GM12801 (cell line): ENCODE results near the gene GNG4.

Source experiments
- TF ChIP-seq, protein P1 (sequence below): IDR thresholded peaks from one replicate; pipeline ENCODE4 v1.5.1; 2011; ENCODE audit warnings: control low read depth; ENCODE audit not compliant: insufficient read length; ENCODE audit errors: extremely low read depth

The GNG4 gene

DNA sequence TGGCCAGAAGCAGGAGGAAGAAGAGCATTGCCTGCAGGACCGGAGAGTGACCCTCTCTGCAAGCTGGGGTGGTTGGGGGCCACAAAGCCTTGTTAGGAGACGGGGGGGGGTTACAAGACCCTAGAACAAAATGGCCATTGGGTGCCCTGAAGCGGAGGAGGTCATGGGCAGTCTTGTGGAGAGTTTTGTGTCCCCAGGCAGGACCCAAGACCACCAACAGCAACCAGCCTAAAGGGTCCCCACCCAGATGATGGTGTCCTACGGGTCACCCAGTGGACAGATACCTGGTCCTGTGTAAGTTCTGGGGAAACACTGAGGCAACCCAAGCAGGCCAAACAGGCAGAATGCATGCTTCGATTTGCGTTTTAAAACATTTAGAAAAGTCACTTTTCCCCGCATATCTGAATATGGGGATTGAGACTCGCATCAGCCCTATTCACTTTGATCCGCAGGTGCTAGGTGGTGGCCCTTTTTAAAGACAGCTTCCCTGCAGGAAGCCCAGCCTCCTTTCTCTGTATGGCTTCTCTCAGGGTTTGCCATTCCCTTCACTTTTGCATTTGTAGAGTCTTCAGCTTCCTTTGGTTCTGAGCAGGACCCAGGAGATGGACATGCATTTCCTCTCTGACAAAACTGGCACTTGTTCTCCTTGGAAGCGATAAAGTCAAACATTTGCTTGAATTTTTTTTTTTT is 21.1 kb downstream of the GNG4 start:
- TF ChIP-seq, protein P1, sequence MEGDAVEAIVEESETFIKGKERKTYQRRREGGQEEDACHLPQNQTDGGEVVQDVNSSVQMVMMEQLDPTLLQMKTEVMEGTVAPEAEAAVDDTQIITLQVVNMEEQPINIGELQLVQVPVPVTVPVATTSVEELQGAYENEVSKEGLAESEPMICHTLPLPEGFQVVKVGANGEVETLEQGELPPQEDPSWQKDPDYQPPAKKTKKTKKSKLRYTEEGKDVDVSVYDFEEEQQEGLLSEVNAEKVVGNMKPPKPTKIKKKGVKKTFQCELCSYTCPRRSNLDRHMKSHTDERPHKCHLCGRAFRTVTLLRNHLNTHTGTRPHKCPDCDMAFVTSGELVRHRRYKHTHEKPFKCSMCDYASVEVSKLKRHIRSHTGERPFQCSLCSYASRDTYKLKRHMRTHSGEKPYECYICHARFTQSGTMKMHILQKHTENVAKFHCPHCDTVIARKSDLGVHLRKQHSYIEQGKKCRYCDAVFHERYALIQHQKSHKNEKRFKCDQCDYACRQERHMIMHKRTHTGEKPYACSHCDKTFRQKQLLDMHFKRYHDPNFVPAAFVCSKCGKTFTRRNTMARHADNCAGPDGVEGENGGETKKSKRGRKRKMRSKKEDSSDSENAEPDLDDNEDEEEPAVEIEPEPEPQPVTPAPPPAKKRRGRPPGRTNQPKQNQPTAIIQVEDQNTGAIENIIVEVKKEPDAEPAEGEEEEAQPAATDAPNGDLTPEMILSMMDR: no peak

- TF ChIP-seq, protein P1: no peak
Observed at GRCh38 chr1:235625831-235626230, 23.8 kb downstream of the GNG4 start.

DNA sequence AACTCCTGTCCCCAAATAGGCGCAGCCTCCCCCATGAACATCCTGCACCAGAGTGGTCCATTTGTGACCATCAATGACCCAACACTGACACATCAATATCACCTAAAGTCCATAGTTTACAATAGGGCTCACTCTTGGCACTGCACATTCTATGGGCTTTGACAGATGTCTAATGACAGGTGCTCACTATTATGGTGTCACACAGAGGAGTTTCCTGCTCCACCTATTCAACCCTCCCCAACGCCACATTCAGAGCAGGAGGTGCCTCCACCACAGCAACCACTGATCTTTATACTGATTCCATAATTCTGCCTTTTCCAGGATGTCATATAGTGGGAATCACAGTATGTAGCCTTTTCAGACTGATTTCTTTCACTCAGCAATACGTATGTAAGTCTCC is 24.2 kb downstream of the GNG4 start:
- TF ChIP-seq, protein P1: no peak

DNA sequence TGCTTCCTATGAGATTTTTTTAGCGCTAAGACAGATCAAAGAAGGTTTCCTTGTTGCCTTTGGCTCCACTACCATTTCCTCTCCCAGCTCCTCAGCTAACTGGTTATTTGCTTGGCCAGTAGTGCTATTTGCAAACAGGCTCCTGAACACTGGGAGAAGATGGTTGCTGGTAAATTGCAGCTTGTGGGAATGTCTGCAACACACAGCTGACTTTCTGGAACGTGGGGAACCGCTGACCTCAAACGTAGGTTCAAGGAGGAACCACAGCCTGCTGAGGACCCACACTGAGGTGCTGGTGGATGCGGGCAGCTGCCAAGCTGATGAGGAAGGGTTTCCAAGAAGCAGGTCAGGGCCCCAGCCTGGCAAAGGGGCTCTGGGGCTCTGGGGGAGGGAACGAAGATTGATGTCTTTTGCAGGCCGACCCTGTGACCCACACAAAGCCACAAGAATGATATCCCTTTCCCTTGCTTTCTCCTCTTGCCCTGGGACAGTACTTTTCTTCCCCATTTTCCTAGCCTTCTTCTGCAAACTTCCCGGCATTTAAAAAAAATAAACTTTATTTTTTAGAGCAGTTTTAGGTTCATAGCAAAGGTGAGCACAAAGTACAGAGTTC is 24.8 kb downstream of the GNG4 start:
- TF ChIP-seq, protein P1: no peak

DNA sequence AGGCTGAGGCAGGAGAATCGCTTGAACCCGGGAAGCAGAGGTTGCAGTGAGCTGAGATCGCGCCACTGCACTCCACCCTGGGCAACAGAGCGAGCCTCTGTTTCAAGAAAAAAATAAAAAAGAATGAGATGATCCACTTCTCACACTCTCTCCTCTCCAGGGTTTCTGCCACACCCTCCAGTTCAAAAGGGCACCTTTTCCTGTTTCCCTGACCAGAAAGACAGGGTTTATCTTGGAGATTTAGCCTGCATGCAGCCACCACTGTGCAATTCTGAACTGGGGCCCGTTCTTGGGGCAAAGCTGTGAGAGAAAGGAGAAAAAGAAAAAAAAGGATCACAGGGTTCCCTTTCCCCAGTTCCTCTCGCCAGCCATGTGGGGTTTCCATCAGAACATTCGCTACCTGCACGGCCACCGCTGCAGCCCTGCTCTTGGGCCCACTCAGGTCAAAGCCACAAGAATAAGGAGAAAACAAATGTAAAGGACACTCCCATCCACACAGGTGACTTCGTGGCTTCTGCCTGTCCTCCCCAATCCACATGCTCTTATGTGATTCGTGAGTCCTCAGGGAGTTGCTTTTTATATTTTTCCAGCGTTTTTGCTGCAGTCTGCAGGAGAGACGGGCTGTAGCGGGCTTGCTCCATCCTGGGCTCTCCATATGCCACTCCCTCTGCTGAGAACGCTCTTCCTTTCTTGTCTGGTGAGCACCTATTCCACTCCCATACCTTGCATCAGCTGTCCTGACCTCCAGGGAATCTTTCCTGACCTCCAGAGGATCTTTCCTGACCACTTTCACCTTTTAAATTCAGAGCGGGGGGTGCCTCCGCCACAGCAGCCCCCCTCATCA is 26.4 kb downstream of the GNG4 start:
- TF ChIP-seq, protein P1: no peak

GRCh38 chr1:235617808-235618207 is 31.8 kb downstream of the GNG4 start:
- TF ChIP-seq, protein P1: no peak

DNA sequence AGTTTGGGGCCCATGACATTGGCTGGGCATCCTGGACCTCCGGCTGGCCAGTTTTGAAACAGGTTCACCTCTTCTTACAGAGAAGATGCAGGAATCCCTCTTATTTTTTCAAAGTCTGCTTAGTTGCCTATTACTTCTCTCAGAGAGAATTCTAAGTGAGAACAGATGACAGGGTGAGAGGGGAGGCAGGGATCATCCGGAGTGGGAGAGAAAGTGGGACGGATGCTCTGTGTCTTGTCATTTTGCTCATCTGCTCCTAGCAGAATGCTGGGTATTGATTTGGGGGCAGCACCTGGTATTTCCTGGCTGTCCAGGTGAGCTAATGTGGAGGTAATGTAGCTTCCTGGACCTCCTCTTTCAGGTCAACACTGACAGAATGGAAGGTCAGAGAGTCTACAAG is 32.4 kb downstream of the GNG4 start:
- TF ChIP-seq, protein P1: no peak
